ENCODE data around the gene GSTK1.

GRCh38 chr7:143271240-143271639, 8.0 kb downstream of the GSTK1 start:
- TF ChIP-seq ZNF274 (IDR thresholded peaks at IDR 0.05; ENCODE audit: low read depth, low read length) = no peak
- no peak for TF ChIP-seq YY1 (IDR thresholded peaks at IDR 0.05; ENCODE audit: insufficient read depth, insufficient read length)
- no peak for TF ChIP-seq SUZ12 (IDR thresholded peaks at IDR 0.05; ENCODE audit: extremely low read depth, insufficient read depth, insufficient read length)
